Calu3 (cell line): ENCODE measurements around the gene COL18A1. TPM values are rescaled to one million over a fixed set of nuclear protein-coding genes. Genes with fewer than 3 reads are reported as not detected.

ENCODE experiments used
- BruUV-seq: library from RNA; stranded (reverse); fragments of 400-500 nt; replicated peaks from 2 replicates; lab custom pipeline; 2021; lab: Mats Ljungman, UMichigan
- CTCF ChIA-PET: fragments of 300-600 bp; sonication (Branson Sonifier 250); formaldehyde crosslinking; loops from one replicate; lab custom pipeline; 2022; ENCODE audit warnings: antibody characterized with exemption; lab: Charles Lee
- DNase-seq: peaks from one replicate; pipeline ENCODE4 v3.0.0; 2022
- H3K27ac Mint-ChIP-seq: one replicate; pipeline ENCODE4 v1.8.0; 2022; ENCODE audit warnings: mixed read lengths; ENCODE audit not compliant: unreplicated experiment
- H3K27me3 Mint-ChIP-seq: one replicate; pipeline ENCODE4 v1.8.0; 2022; ENCODE audit warnings: mixed read lengths; ENCODE audit not compliant: unreplicated experiment
- H3K36me3 Mint-ChIP-seq: one replicate; pipeline ENCODE4 v1.8.0; 2022; ENCODE audit warnings: mild to moderate bottlenecking, moderate library complexity, mixed read lengths; ENCODE audit not compliant: insufficient read depth, unreplicated experiment
- H3K4me1 Mint-ChIP-seq: one replicate; pipeline ENCODE4 v1.8.0; 2022; ENCODE audit warnings: mild to moderate bottlenecking, low read depth, mixed read lengths; ENCODE audit not compliant: unreplicated experiment
- H3K4me3 Mint-ChIP-seq: one replicate; pipeline ENCODE4 v1.8.0; 2022; ENCODE audit warnings: mild to moderate bottlenecking, low read depth, moderate library complexity, mixed read lengths; ENCODE audit not compliant: unreplicated experiment
- H3K9me3 Mint-ChIP-seq: one replicate; pipeline ENCODE4 v1.8.0; 2022; ENCODE audit warnings: low read depth, mixed read lengths; ENCODE audit not compliant: unreplicated experiment
- intact Hi-C: fragments of 100-400 bp; cut with micrococcal nuclease; formaldehyde crosslinking; loops from one replicate; pipeline ENCODE4 v1.10.0; 2022; ENCODE audit not compliant: unreplicated experiment
- total RNA-seq: library from RNA; stranded (reverse); gene quantifications from 2 replicates; pipeline ENCODE4 v1.2.3, GENCODE V29; 2022
- TF ChIP-seq, protein P1 (sequence below): fragments of 200-600 bp; IDR thresholded peaks from one replicate; pipeline ENCODE4 v1.8.0; 2022; ENCODE audit warnings: antibody characterized with exemption; ENCODE audit not compliant: unreplicated experiment

COL18A1 gene
- total RNA-seq, 1 experiment from 2014 or later: 82.9 TPM

DNA sequence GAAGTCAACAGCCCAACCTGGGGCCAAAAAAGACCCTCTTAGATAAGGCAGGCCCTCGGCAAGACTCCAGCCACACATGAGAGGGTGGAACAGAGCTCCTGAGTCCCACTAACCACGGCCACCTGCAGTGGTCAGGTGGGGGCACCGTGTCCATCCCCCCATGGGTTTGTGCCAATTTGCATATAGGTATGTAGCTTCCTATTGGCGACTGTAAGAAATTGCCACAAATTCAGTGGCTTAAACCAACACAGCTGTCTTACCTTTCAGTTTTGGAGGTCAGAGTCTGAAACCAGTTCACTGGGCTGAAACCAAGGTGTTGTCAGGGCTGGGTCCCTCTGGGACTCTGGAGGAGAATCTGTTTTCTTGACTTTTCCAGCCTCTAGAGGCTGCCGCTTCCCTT lies 59.3 kb downstream of the COL18A1 start:
- Mint-ChIP-seq H3K27me3 (no peaks in the 10 kb centered on the region), H3K4me1 (no peaks in the 10 kb centered on the region), H3K27ac (no peak overlapping the region), H3K4me3 (no peak overlapping the region), H3K36me3 (peaks cover 4% of the 10 kb centered on the region), H3K9me3 (no peaks in the 10 kb centered on the region)
- TF ChIP-seq, protein P1, sequence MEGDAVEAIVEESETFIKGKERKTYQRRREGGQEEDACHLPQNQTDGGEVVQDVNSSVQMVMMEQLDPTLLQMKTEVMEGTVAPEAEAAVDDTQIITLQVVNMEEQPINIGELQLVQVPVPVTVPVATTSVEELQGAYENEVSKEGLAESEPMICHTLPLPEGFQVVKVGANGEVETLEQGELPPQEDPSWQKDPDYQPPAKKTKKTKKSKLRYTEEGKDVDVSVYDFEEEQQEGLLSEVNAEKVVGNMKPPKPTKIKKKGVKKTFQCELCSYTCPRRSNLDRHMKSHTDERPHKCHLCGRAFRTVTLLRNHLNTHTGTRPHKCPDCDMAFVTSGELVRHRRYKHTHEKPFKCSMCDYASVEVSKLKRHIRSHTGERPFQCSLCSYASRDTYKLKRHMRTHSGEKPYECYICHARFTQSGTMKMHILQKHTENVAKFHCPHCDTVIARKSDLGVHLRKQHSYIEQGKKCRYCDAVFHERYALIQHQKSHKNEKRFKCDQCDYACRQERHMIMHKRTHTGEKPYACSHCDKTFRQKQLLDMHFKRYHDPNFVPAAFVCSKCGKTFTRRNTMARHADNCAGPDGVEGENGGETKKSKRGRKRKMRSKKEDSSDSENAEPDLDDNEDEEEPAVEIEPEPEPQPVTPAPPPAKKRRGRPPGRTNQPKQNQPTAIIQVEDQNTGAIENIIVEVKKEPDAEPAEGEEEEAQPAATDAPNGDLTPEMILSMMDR: no peak
- no TSS peak for BruUV-seq
- CTCF ChIA-PET: no interaction called here
- intact Hi-C loops: no loop called here
- no peak for DNase-seq

DNA sequence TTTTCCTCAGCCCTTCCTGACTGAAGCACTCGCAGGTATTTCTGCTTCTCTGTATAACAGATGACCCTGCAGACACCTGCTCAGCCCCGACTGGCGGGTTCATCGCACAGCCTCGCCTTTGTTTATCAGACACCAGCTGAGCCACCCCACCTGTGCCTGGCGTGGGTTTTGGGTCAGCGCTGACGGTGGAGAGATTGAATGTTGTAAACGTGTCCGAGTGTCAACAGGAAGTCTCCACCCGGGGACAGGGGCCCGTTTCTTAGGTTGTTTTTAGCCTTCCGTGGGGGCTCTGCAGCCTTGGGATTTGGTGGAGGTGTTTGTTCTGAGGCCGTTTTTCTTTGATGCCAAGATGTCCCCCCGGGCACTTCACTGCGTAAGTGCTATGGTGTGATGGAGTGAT lies 60.1 kb downstream of the COL18A1 start:
- Mint-ChIP-seq H3K27ac (no peak overlapping the region), H3K36me3 (peaks cover 4% of the 10 kb centered on the region), H3K27me3 (no peaks in the 10 kb centered on the region), H3K4me3 (no peak overlapping the region), H3K9me3 (no peaks in the 10 kb centered on the region), H3K4me1 (peaks cover 6% of the 10 kb centered on the region)
- TF ChIP-seq, protein P1: no peak
- intact Hi-C loops: no loop called here
- BruUV-seq: no TSS peak
- DNase-seq: no peak
- CTCF ChIA-PET: no interaction called here

GRCh38 chr21:45465611-45466329 lies 60.8 kb downstream of the COL18A1 start:
- no peaks in the 10 kb centered on the region for H3K9me3 Mint-ChIP-seq
- CTCF ChIA-PET: no interaction called here
- H3K4me1 Mint-ChIP-seq: peaks cover 10% of the 10 kb centered on the region
- TF ChIP-seq, protein P1: no peak
- peaks cover 4% of the 10 kb centered on the region for H3K36me3 Mint-ChIP-seq
- no peak overlapping the region for H3K4me3 Mint-ChIP-seq
- no peak overlapping the region for H3K27ac Mint-ChIP-seq
- BruUV-seq: no TSS peak
- H3K27me3 Mint-ChIP-seq: no peaks in the 10 kb centered on the region
- intact Hi-C loops: no loop called here
- no peak for DNase-seq

GRCh38 chr21:45466330-45467220 lies 61.6 kb downstream of the COL18A1 start:
- no TSS peak for BruUV-seq
- Mint-ChIP-seq H3K4me1 (peaks cover 18% of the 10 kb centered on the region), H3K27ac (no peak overlapping the region), H3K4me3 (no peak overlapping the region), H3K9me3 (no peaks in the 10 kb centered on the region), H3K27me3 (no peaks in the 10 kb centered on the region), H3K36me3 (peaks cover 4% of the 10 kb centered on the region)
- intact Hi-C loops: no loop called here
- CTCF ChIA-PET: interaction anchor here (0.5 kb wide), 1 partner anchor 650 kb away, joined by 4 read pairs; no protein-coding TSS in a partner anchor
- no peak for DNase-seq
- TF ChIP-seq, protein P1: no peak
